H1 (cell line): ENCODE data around the gene GPR18. TPM values are rescaled to one million over a fixed set of nuclear protein-coding genes. Genes with fewer than 3 reads are reported as not detected.

Experiments
- TAF1 ChIP-seq: IDR thresholded peaks from 2 replicates; pipeline ENCODE4 v1.6.1; 2011; ENCODE audit warnings: mild to moderate bottlenecking, low read depth, low read length
- polyA plus RNA-seq, 7 experiments: library from polyadenylated mRNA; depleted of rRNA in 3 of 7; stranded (reverse) in 5 of 7; unstranded in 2 of 7; fragments of >200 nt in 5 of 7; fragments of 200-250 nt in 2 of 7; gene quantifications; 1 replicate in 5 of 7; 2 replicates in 1 of 7; 4 replicates in 1 of 7; pipeline versions ENCODE4 v1.2.1 to v1.2.3, GENCODE V29; 2011 to 2013; ENCODE audit warnings: missing spikeins in 2 of 7, mixed read lengths in 2 of 7
- total RNA-seq: library from RNA; stranded (reverse); fragmentation: NEBNext Ultra II Directional; extraction: Animal tissue kit (Norgen Biotek cat#: 25700); gene quantifications from 2 replicates; pipeline ENCODE4 v1.2.1, GENCODE V29; 2021

The GPR18 gene
- total and polyA plus RNA-seq, 2 of the 8 experiments (the other 6 are each of a cell fraction or from before 2014, with no cell fraction given) = not detected

DNA sequence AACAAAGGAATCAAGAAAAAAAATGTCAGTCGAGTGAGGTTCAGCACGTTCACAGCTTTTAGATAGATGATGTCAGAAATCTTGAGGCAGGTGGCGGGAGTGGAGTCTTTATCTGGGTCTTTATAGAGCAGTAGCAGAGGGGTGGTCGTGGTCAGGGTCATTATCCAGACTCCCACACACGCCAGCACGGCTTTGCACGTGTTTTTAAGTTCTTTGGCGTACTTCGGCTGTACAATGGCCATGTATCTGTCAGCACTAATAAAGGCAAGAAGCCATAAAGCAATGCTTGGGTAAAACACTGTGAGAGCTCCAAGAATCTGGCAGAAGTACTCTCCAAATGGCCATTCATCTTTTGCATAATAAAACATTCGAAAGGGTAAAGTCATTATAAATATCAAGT, 2.9 kb downstream of the GPR18 start (continued):
- no peak for TF ChIP-seq TAF1
